Sigmoid colon (tissue), 7 donors: ENCODE data around the gene HMX1. TPM values are rescaled to one million over a fixed set of nuclear protein-coding genes. Genes with fewer than 3 reads are reported as not detected.

Experiments used
- DNase-seq: peaks from one replicate; pipeline ENCODE4 v3.0.0-alpha.2; 2019
- H3K27ac ChIP-seq, 4 donors: fragments of 200-600 bp; sonication (generic); one replicate each; pipeline ENCODE4 v1.5.1; 2016 to 2019; ENCODE audit warnings: mild to moderate bottlenecking in 1 of 4
- H3K27me3 ChIP-seq, 3 donors: fragments of 200-600 bp; sonication (generic); one replicate each; pipeline ENCODE4 v1.5.1; 2019; ENCODE audit warnings: mild to moderate bottlenecking in 1 of 3
- H3K36me3 ChIP-seq, 4 donors: fragments of 200-600 bp; sonication (generic); one replicate each; pipeline ENCODE4 v1.5.1; 2016 to 2019
- H3K4me1 ChIP-seq, 4 donors: fragments of 200-600 bp; sonication (generic); one replicate each; pipeline ENCODE4 v1.5.1; 2017 to 2019
- H3K4me3 ChIP-seq, 4 donors: fragments of 200-600 bp; sonication (generic); one replicate each; pipeline ENCODE4 v1.5.1; 2017 to 2019; ENCODE audit warnings: mild to moderate bottlenecking in 2 of 4, moderate library complexity in 1 of 4
- H3K9me3 ChIP-seq, 4 donors: fragments of 200-600 bp in 3 of 4; sonication (generic) in 3 of 4; one replicate each; pipeline versions ENCODE4 v1.5.1 to v1.6.1; 2013 to 2019
- CTCF ChIP-seq, 4 experiments: fragments of 450-650 bp in 3 of 4; fragments of 200-600 bp in 1 of 4; IDR thresholded peaks; one replicate each; pipeline ENCODE4 v1.5.1; 2016 to 2019; ENCODE audit warnings: antibody characterized with exemption in 4 of 4, mild to moderate bottlenecking in 3 of 4, moderate library complexity in 2 of 4
- EP300 ChIP-seq, 4 donors: sonication (generic); formaldehyde crosslinking; IDR thresholded peaks; one replicate each; pipeline ENCODE4 v1.6.1; 2017; ENCODE audit warnings: antibody characterized with exemption in 4 of 4
- POLR2A ChIP-seq, 2 donors: fragments of 450-650 bp; IDR thresholded peaks; one replicate each; pipeline ENCODE4 v1.6.1; 2016; ENCODE audit warnings: antibody characterized with exemption in 2 of 2, mild to moderate bottlenecking in 2 of 2, moderate library complexity in 2 of 2
- POLR2AphosphoS5 ChIP-seq, 4 donors: sonication (generic); formaldehyde crosslinking; IDR thresholded peaks; one replicate each; pipeline ENCODE4 v1.6.1; 2017; ENCODE audit warnings: antibody characterized with exemption in 4 of 4
- WGBS, 2 donors: extraction: QIAGEN DNeasy Blood & Tissue Kit; methylation state at CpG; one replicate each; pipeline ENCODE4 v1.1.7; 2013; 5-methylcytosine and 5-hydroxymethylcytosine counted together
- intact Hi-C: fragments of 100-400 bp; cut with DNase I; formaldehyde crosslinking; loops from one replicate; pipeline ENCODE4 v1.15.1; 2023
- polyA plus RNA-seq, 3 donors: library from polyadenylated mRNA; stranded (reverse); fragments of 200-250 nt; gene quantifications; one replicate each; pipeline ENCODE4 v1.2.3, GENCODE V29; 2013
- total RNA-seq, 4 donors: library from RNA; depleted of rRNA; stranded (reverse); fragments of >200 nt; gene quantifications; one replicate each; pipeline ENCODE4 v1.1.0, GENCODE V29; 2016
- donor health status: healthy with polysubstance abuse.
- donor health status: Bipolar disorder and iron deficiency.
- donor health status: healthy.

Gene HMX1
- total and polyA plus RNA-seq, 7 donors: 1.1 to 1.7 TPM; not detected in 5

GRCh38 chr4:8840816-8841455, 30.7 kb downstream of the HMX1 start:
- no peak for TF ChIP-seq CTCF (IDR thresholded peaks at IDR 0.05)
- TF ChIP-seq POLR2A (IDR thresholded peaks at IDR 0.05): no peak
- TF ChIP-seq EP300 (IDR thresholded peaks at IDR 0.05): no peak
- TF ChIP-seq POLR2AphosphoS5 (IDR thresholded peaks at IDR 0.05): no peak
- Histone ChIP-seq H3K36me3 (no peaks in the 10 kb centered on the region), H3K9me3 (peaks cover 0 to 6% (median 0%) of the 10 kb centered on the region in 4 donors), H3K4me1 (no peaks in the 10 kb centered on the region), H3K4me3 (no peak overlapping the region), H3K27me3 (peaks cover 0 to 30% (median 4%) of the 10 kb centered on the region in 3 donors), H3K27ac (no peak overlapping the region)
- 80 to 83% methylated on average over 14 of the region's 14 CpGs for WGBS, 2 donors
- intact Hi-C loops: no loop called here
- peak; percentile 43 for DNase-seq

- Histone ChIP-seq H3K4me1 (no peaks in the 10 kb centered on the region), H3K27me3 (peaks cover 0 to 23% (median 7%) of the 10 kb centered on the region in 3 donors), H3K4me3 (no peak overlapping the region), H3K9me3 (peaks cover 0 to 6% (median 0%) of the 10 kb centered on the region in 4 donors), H3K36me3 (no peaks in the 10 kb centered on the region), H3K27ac (no peak overlapping the region)
- intact Hi-C loops: no loop called here
- 75 to 82% methylated on average over 10 of the region's 10 CpGs for WGBS, 2 donors
- TF ChIP-seq POLR2A (IDR thresholded peaks at IDR 0.05) (no peak), EP300 (IDR thresholded peaks at IDR 0.05) (no peak), POLR2AphosphoS5 (IDR thresholded peaks at IDR 0.05) (no peak), CTCF (IDR thresholded peaks at IDR 0.05) (no peak)
- DNase-seq: peak; percentile 41
Measured at GRCh38 chr4:8840006-8840793, 31.4 kb downstream of the HMX1 start.

GRCh38 chr4:8838961-8839431, 32.6 kb downstream of the HMX1 start:
- peak; percentile 47 for DNase-seq
- peaks cover 0 to 6% (median 0%) of the 10 kb centered on the region in 4 donors for H3K9me3 ChIP-seq
- no peak overlapping the region for H3K4me3 ChIP-seq
- H3K27me3 ChIP-seq: peaks cover 0 to 18% (median 7%) of the 10 kb centered on the region in 3 donors
- intact Hi-C loops: no loop called here
- no peak overlapping the region for H3K27ac ChIP-seq
- H3K36me3 ChIP-seq: no peaks in the 10 kb centered on the region
- TF ChIP-seq CTCF (IDR thresholded peaks at IDR 0.05) (no peak), POLR2AphosphoS5 (IDR thresholded peaks at IDR 0.05) (no peak), EP300 (IDR thresholded peaks at IDR 0.05) (no peak), POLR2A (IDR thresholded peaks at IDR 0.05) (no peak)
- 86% methylated on average over 22 of the region's 22 CpGs for WGBS, 2 donors
- no peaks in the 10 kb centered on the region for H3K4me1 ChIP-seq

- no peak overlapping the region for H3K4me3 ChIP-seq
- H3K9me3 ChIP-seq: peaks cover 0 to 3% (median 0%) of the 10 kb centered on the region in 4 donors
- H3K4me1 ChIP-seq: no peaks in the 10 kb centered on the region
- DNase-seq: no peak
- 78 to 86% methylated on average over 12 of the region's 12 CpGs for WGBS, 2 donors
- H3K36me3 ChIP-seq: no peaks in the 10 kb centered on the region
- H3K27me3 ChIP-seq: peaks cover 0 to 14% (median 7%) of the 10 kb centered on the region in 3 donors
- intact Hi-C loops: no loop called here
- no peak overlapping the region for H3K27ac ChIP-seq
- TF ChIP-seq CTCF (IDR thresholded peaks at IDR 0.05): no peak
- TF ChIP-seq POLR2AphosphoS5 (IDR thresholded peaks at IDR 0.05): no peak
- TF ChIP-seq EP300 (IDR thresholded peaks at IDR 0.05): no peak
- no peak for TF ChIP-seq POLR2A (IDR thresholded peaks at IDR 0.05)
Measured at GRCh38 chr4:8838296-8838960, 33.2 kb downstream of the HMX1 start.
